GM19043 (cell line): Measurements from ENCODE around the gene SLCO6A1.

Experiments
- ATAC-seq: cut with Tn5 transposase; IDR thresholded peaks from one replicate; pipeline ENCODE4 v1.9.1; 2021; ENCODE audit warnings: low read depth; ENCODE audit not compliant: unreplicated experiment

Gene SLCO6A1

GRCh38 chr5:102481054-102481715 is 17.6 kb downstream of the SLCO6A1 start:
- ATAC-seq = no peak

- peak; percentile 85 for ATAC-seq
Observed at GRCh38 chr5:102453716-102454115, 45.1 kb downstream of the SLCO6A1 start.

- no peak for ATAC-seq
Observed at GRCh38 chr5:102451082-102451481, 47.7 kb downstream of the SLCO6A1 start.

- no peak for ATAC-seq
Observed at GRCh38 chr5:102450313-102450990, 48.3 kb downstream of the SLCO6A1 start.

GRCh38 chr5:102433473-102433872 is 65.3 kb downstream of the SLCO6A1 start:
- ATAC-seq = no peak

GRCh38 chr5:102421647-102422046 is 77.2 kb downstream of the SLCO6A1 start:
- no peak for ATAC-seq

GRCh38 chr5:102418531-102418930 is 80.3 kb downstream of the SLCO6A1 start:
- no peak for ATAC-seq

GRCh38 chr5:102414448-102414847 is 84.4 kb downstream of the SLCO6A1 start:
- ATAC-seq = no peak

GRCh38 chr5:102388235-102388634 is 110.6 kb downstream of the SLCO6A1 start:
- ATAC-seq = no peak

- no peak for ATAC-seq
Observed at GRCh38 chr5:102385365-102385764, 113.4 kb downstream of the SLCO6A1 start.

- no peak for ATAC-seq
Observed at GRCh38 chr5:102380174-102380573, 118.6 kb downstream of the SLCO6A1 start.

GRCh38 chr5:102375876-102376275 is 122.9 kb downstream of the SLCO6A1 start:
- no peak for ATAC-seq

- ATAC-seq = no peak
Observed at GRCh38 chr5:102375272-102375671, 123.5 kb downstream of the SLCO6A1 start.

- no peak for ATAC-seq
Observed at GRCh38 chr5:102368392-102368791, 130.4 kb downstream of the SLCO6A1 start.

GRCh38 chr5:102341681-102342288 is 157.0 kb downstream of the SLCO6A1 start:
- no peak for ATAC-seq

- no peak for ATAC-seq
Observed at GRCh38 chr5:102324714-102325113, 174.1 kb downstream of the SLCO6A1 start.
